Prostate gland (tissue), 2 donors: ENCODE measurements around the gene ZBTB2. TPM values are rescaled to one million over a fixed set of nuclear protein-coding genes. Genes with fewer than 3 reads are reported as not detected.

Experiments
- DNase-seq: peaks from one replicate; pipeline ENCODE4 v3.0.0-alpha.2; 2019; ENCODE audit warnings: low spot score
- H3K27ac ChIP-seq, 2 donors: fragments of 200-600 bp; sonication (generic); 2 replicates each; pipeline ENCODE4 v1.5.1; 2017 to 2019
- H3K27me3 ChIP-seq: fragments of 200-600 bp; sonication (generic); replicated peaks from 2 replicates; pipeline ENCODE4 v1.5.1; 2019; ENCODE audit not compliant: insufficient read depth
- H3K36me3 ChIP-seq, 2 donors: fragments of 200-600 bp; sonication (generic); 1 replicate in 1 of 2; 2 replicates in 1 of 2; pipeline versions ENCODE4 v1.5.1 to v1.8.1; 2017 to 2019
- H3K4me1 ChIP-seq: fragments of 200-600 bp; sonication (generic); replicated peaks from 2 replicates; pipeline ENCODE4 v1.5.1; 2019
- H3K4me3 ChIP-seq, 2 donors: fragments of 200-600 bp; sonication (generic); 2 replicates each; pipeline ENCODE4 v1.5.1; 2017 to 2019
- H3K9me3 ChIP-seq: fragments of 200-600 bp; sonication (generic); 2 replicates; pipeline ENCODE4 v1.5.1; 2017
- POLR2A ChIP-seq: fragments of 450-650 bp; IDR thresholded peaks from one replicate; pipeline ENCODE4 v1.6.1; 2016; ENCODE audit warnings: antibody characterized with exemption, mild to moderate bottlenecking
- POLR2AphosphoS5 ChIP-seq: sonication (generic); formaldehyde crosslinking; IDR thresholded peaks from one replicate; pipeline ENCODE4 v1.6.1; 2017; ENCODE audit warnings: antibody characterized with exemption
- WGBS: methylation state at CpG from one replicate; pipeline ENCODE4 v1.1.5; 2018; 5-methylcytosine and 5-hydroxymethylcytosine counted together
- intact Hi-C: fragments of 100-400 bp; cut with DNase I; formaldehyde crosslinking; loops from one replicate; pipeline ENCODE4 v1.14.2; 2022
- total RNA-seq, 2 donors: library from RNA; depleted of rRNA; stranded (reverse); fragments of >200 nt; gene quantifications; one replicate each; pipeline ENCODE4 v1.1.0, GENCODE V29; 2016
- TF ChIP-seq, protein P1 (sequence below), 4 experiments: fragments of 200-600 bp in 2 of 4; fragments of 450-650 bp in 2 of 4; sonication (generic) in 2 of 4; IDR thresholded peaks; 1 replicate in 3 of 4; 2 replicates in 1 of 4; pipeline ENCODE4 v1.5.1; 2016 to 2019; ENCODE audit warnings: antibody characterized with exemption in 4 of 4, mild to moderate bottlenecking in 2 of 4, moderate library complexity in 2 of 4

ZBTB2 gene, protein sequence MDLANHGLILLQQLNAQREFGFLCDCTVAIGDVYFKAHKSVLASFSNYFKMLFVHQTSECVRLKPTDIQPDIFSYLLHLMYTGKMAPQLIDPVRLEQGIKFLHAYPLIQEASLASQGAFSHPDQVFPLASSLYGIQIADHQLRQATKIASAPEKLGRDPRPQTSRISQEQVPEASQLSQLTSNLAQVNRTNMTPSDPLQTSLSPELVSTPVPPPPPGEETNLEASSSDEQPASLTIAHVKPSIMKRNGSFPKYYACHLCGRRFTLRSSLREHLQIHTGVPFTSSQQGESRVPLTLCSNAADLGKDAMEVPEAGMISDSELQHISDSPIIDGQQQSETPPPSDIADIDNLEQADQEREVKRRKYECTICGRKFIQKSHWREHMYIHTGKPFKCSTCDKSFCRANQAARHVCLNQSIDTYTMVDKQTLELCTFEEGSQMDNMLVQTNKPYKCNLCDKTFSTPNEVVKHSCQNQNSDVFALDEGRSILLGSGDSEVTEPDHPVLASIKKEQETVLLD
- 10 to 100 TPM in 1 of 2 donors, 1 to 10 TPM in 1; 8.1 to 13.6 TPM for total RNA-seq

GRCh38 chr6:151391471-151392413 lies at the start of gene ZBTB2:
Gene ZBTB2, minus strand, starts transcription at chr6:151391559. Its CDS starts 17,922 bp downstream, at chr6:151373637.
- peaks cover 12% of the 10 kb centered on the region for H3K4me1 ChIP-seq
- no peaks in the 10 kb centered on the region for H3K9me3 ChIP-seq
- peak within 1 kb of the TSS; percentile 99 to 100 for H3K27ac ChIP-seq
- WGBS, result under 1% methylated on average over 48 of the region's 57 CpGs
- DNase-seq, result peak; percentile 59
- H3K4me3 ChIP-seq, result peak within 1 kb of the TSS; percentile 96
- H3K27me3 ChIP-seq, result no peaks in the 10 kb centered on the region
- H3K36me3 ChIP-seq, result no peaks in the 10 kb centered on the region
- TF ChIP-seq POLR2AphosphoS5 (peak; percentile 35), POLR2A (no peak)
- TF ChIP-seq, protein P1, sequence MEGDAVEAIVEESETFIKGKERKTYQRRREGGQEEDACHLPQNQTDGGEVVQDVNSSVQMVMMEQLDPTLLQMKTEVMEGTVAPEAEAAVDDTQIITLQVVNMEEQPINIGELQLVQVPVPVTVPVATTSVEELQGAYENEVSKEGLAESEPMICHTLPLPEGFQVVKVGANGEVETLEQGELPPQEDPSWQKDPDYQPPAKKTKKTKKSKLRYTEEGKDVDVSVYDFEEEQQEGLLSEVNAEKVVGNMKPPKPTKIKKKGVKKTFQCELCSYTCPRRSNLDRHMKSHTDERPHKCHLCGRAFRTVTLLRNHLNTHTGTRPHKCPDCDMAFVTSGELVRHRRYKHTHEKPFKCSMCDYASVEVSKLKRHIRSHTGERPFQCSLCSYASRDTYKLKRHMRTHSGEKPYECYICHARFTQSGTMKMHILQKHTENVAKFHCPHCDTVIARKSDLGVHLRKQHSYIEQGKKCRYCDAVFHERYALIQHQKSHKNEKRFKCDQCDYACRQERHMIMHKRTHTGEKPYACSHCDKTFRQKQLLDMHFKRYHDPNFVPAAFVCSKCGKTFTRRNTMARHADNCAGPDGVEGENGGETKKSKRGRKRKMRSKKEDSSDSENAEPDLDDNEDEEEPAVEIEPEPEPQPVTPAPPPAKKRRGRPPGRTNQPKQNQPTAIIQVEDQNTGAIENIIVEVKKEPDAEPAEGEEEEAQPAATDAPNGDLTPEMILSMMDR (IDR thresholded peaks at IDR 0.05), result no peak
- intact Hi-C loops, result loop anchor here (2.0 kb wide), 1 partner anchor 61 kb away; the partner anchor contains the start of gene RMND1

- Histone ChIP-seq H3K36me3 (no peaks in the 10 kb centered on the region), H3K4me3 (no peak overlapping the region), H3K27me3 (no peaks in the 10 kb centered on the region), H3K27ac (no peak overlapping the region), H3K4me1 (no peaks in the 10 kb centered on the region), H3K9me3 (no peaks in the 10 kb centered on the region)
- intact Hi-C loops, result loop anchor here (5.0 to 10.0 kb wide), 3 partner anchors 324 to 831 kb away; no protein-coding TSS in a partner anchor
- TF ChIP-seq POLR2A (no peak), POLR2AphosphoS5 (no peak)
- TF ChIP-seq, protein P1 (IDR thresholded peaks at IDR 0.05), result peak in 2 of 4 experiments; percentile 32 to 37
- WGBS, result 58% methylated on average over 2 of the region's 2 CpGs
- no peak for DNase-seq
Observed at GRCh38 chr6:151440930-151441329, 49.6 kb upstream of the ZBTB2 start.

DNA sequence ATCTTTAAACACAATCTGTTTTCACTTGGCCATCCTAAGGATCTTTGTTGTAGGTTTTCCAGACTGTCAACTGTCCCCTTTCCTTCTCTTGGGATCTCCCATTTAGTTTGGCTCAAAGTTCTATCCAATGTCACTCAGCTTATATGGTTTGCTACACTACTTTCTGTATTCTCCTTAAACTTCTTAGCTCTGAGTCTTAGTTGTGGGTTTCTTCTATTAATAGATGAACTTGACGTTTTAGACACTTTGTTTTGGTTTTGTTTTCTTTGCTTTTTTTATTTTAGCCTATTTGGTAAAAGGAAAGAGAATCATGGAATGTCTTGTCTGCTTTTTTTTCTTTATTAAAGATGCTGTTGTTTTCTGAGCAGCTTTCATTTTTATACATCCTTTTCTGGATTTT lies 49.1 kb upstream of the ZBTB2 start:
- no peaks in the 10 kb centered on the region for H3K27me3 ChIP-seq
- TF ChIP-seq, protein P1 (IDR thresholded peaks at IDR 0.05), result no peak
- TF ChIP-seq POLR2A (no peak), POLR2AphosphoS5 (no peak)
- no peaks in the 10 kb centered on the region for H3K36me3 ChIP-seq
- no peak overlapping the region for H3K27ac ChIP-seq
- H3K4me3 ChIP-seq, result no peak overlapping the region
- no peak for DNase-seq
- H3K4me1 ChIP-seq, result no peaks in the 10 kb centered on the region
- WGBS, result 39% methylated on average over 1 of the region's 1 CpG
- intact Hi-C loops, result loop anchor here (5.0 to 10.0 kb wide), 3 partner anchors 324 to 832 kb away; no protein-coding TSS in a partner anchor
- H3K9me3 ChIP-seq, result no peaks in the 10 kb centered on the region

- no peak for DNase-seq
- H3K9me3 ChIP-seq, result no peaks in the 10 kb centered on the region
- intact Hi-C loops, result no loop called here
Observed at GRCh38 chr6:151437401-151437800, 46.0 kb upstream of the ZBTB2 start.

More at GRCh38 chr6:151437401-151437800, 46.0 kb upstream of the ZBTB2 start:
- H3K27me3 ChIP-seq, result no peaks in the 10 kb centered on the region
- H3K27ac ChIP-seq, result no peak overlapping the region
- no peaks in the 10 kb centered on the region for H3K36me3 ChIP-seq
- no peaks in the 10 kb centered on the region for H3K4me1 ChIP-seq
- H3K4me3 ChIP-seq, result no peak overlapping the region
- TF ChIP-seq, protein P1 (IDR thresholded peaks at IDR 0.05), result no peak
- TF ChIP-seq POLR2A, result no peak
- no peak for TF ChIP-seq POLR2AphosphoS5
